GM21723 (cell line): ENCODE data around the gene WSB1.
"Not testable (repeated sequence)": the region's sequence is repeated elsewhere in the genome, so short reads cannot be mapped to it uniquely, and the experiment has no call there.

Experiments
- ATAC-seq: cut with Tn5 transposase; IDR thresholded peaks from one replicate; pipeline ENCODE4 v1.9.1; 2021; ENCODE audit warnings: mild to moderate bottlenecking, moderate library complexity; ENCODE audit not compliant: unreplicated experiment

WSB1 gene

DNA sequence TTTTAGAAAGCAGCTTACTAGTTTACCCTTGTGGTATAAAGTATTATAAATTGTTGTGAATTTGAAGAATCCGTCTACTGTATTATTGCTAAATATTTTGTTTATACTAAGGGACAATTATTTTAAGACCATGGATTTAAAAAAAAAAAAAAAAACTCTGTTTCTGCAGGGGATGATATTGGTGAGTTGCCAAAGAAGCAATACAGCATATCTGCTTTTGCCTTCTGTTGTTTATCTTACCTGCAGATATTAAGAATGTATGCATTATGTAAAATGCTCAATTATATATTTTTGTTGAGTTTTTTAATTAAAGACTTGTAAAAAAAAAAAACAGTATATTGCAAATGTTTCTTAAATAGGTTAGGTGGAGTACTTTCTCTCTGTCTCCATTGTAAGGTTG lies 19.4 kb downstream of the WSB1 start:
- ATAC-seq, result no peak

GRCh38 chr17:27315322-27315721 lies 21.4 kb downstream of the WSB1 start:
- no peak for ATAC-seq

DNA sequence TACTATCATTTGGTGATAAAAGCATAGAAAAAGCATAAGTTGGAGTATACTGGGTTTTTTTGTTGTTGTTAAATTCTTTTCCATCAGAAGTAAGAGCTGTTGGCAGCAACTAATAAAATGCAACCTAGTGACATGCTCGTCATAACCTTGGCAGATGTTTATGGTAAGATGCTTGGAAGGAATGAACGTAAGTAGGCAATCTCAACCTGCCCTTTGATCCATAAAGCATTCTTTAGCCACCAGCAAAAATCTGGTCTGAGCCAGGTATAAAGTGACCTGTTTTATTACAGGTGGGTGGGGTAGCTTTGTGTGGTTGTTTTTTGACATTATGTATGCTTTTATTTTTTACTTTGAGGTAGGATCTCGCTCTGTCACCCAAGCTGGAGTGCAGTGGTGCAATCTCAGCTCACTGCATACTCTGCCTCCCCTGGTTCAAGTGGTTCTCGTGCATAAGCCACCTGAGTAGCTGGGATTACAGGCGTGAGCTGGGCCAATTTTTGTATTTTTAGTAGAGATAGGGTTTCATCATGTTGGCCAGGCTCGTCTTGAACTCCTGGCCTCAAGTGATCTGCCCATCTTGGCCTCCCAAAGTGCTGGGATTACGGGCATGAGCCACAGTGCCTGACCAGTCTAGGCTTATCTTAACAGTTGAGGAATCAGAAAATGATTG lies 22.0 kb downstream of the WSB1 start:
- ATAC-seq, result no peak

DNA sequence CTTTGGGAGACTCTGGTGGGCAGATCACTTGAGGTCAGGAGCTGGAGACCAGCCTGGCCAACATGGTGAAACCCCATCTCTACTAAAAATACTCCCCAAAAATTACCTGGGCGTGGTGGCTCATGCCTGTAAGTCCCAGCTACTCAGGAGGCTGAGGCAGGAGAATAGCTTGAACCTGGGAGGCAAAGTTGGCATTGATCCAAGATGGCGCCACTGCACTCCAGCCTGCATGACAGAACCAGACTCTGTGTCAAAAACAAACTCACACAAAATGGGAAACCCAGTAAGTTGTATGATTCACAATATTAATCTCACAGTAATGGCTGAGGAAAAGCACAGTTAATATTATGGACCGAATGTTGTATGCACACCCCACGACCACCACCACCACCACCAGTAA lies 24.3 kb downstream of the WSB1 start:
- no peak for ATAC-seq

DNA sequence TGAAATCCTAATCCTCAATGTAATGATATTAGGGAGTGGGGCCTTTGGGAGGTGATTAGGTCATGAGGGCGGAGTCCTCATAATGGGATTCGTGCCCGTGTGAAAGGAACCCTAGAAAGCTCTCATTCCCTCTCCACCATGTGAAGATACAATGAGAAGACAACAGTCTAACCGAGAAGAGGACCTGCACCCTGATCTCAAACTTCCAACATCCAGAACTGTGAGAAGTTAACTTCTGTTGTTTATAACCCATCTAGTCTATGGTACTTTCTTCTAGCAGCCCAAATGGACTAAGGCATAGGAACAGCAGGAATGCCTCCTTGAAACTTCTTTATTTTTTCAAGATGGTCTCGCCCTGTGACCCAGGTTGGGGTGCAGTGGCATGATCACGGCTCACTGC lies 24.7 kb downstream of the WSB1 start:
- no peak for ATAC-seq

DNA sequence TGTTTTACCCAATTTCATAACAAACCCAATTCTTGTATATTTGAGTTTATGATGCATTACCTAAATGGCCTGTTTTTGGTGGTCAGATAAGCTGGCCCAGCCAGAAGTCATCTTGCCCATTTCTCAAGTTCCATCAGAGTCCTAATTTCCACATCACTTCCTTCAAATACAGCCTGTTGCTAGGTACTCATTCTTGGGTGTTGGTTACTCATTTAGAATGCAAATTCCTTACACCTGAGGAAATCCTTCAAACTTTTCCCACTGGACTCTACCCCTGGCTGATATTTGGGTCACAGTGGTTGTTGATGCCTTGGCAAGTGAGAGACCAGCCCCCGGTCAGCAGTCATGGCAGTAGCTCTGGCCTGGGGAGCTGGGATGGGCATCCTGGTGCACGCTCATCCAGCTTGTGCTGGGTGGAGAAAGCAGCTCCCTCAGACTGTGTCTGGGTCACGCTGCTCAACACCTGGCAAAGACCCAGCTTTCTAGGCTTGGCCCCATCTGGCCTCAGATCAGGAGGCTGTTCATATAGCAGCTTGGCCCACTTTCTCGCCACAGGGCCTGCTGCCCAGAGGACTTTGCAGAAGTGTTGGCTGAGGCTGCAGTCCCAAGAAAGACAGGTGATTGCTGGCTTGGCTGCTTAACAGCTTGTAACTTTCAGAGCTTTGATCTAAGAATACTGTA lies 25.8 kb downstream of the WSB1 start:
- no peak for ATAC-seq

DNA sequence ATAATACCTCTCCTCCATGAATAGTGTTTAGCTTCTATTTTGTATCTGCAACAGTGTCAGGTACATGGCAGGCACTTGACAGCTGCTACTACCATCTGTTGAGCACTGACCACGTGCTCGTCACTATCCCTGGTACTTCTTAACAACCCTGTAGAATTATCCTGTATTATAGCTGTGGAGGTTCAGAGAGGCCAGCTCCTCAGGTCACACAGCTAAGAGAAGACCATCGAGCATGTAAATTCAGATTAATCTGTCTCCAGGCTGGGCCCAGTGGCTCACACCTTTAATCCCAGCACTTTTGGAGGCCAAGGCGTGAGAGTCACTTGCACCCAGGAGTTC lies 26.3 kb downstream of the WSB1 start:
- no peak for ATAC-seq

DNA sequence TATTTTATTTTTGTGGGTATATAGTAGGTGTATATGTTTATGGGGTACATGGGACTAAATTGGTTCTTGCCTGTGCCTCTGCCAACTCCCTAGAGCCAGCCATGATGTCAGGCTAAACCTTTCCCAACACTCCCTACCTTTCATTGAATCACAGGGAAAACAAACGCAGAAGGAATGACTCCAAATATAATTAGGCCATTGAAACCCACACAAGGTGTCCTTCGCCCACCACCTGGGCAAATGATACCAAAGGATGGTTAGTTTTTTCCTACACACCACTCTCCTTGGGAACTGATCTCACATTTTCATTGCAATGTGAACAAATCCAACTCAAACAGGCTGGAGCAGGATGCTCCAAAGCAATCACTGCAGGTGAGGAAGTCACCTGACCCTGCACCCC lies 27.5 kb downstream of the WSB1 start:
- ATAC-seq, result no peak

GRCh38 chr17:27322026-27322425 lies 28.1 kb downstream of the WSB1 start:
- no peak for ATAC-seq

DNA sequence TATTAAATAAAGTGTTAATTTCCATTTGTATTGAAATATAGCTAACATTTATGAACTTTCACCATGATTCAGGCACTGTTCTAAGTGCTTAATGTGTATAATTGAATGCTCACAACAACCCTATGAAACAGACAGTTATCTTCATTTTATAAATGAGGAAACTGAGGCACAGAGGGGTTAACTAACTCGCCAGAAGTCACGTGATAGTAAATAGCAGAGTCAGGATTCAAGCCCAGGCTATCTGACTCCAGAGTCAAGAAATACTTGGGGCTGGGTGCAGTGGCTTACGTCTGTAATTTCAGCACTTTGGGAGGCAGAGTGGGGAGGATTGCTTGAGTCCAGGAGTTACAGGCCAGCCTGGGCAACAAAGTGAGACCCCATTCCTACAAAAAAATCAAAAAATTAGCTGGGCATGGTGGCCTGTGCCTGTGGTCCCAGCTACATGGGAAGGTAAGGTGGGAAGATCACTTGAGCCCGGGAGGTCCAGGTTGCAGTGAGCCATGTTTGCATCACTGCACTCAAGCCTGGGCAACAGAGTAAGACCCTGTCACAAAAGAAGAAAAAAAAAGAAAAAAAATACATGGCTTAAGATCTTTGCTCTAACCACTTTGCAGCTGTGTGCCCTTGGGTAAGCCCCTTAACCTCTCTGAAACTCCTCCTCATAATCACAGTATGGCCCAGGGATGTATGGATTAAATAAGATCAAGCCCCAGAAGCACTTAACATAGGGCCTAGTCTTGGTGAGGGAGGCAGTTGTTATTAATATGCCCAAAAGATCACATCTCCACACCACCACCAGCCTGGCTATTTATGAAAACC lies 29.0 kb downstream of the WSB1 start:
- ATAC-seq, result no peak

DNA sequence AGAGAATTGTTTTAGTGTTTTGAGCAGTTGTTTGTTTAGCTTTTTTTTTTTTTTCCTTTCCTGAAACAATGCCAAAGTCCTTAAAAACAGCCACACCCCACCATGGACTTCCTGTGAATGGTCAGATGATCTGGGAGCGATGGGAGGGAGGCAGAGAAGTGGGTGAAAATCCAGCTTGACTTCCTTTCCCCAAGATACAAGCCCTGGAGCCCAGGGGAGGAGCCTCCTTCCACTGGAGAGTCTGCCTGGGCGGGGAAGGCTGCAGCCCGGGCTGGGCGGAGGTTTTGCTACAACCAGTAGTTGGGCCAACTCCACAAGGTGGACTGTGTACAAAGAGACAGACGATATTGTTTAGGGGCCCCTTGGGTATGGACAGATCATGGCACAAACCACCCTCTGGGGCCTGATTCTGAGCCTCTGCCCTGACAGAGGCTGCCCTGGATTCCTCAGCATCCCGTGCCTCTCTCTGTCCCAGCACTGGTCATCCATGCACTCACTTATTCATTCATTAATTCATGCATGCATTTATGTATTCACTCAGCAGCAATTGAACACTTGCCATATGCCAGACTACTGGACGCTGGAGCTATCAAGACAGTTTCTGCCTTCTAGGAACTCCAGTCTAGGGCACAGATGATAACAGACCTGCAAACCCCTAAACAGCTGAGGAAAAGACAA lies 29.8 kb downstream of the WSB1 start:
- ATAC-seq, result no peak

GRCh38 chr17:27324771-27325339 lies 30.9 kb downstream of the WSB1 start:
- ATAC-seq, result no peak

DNA sequence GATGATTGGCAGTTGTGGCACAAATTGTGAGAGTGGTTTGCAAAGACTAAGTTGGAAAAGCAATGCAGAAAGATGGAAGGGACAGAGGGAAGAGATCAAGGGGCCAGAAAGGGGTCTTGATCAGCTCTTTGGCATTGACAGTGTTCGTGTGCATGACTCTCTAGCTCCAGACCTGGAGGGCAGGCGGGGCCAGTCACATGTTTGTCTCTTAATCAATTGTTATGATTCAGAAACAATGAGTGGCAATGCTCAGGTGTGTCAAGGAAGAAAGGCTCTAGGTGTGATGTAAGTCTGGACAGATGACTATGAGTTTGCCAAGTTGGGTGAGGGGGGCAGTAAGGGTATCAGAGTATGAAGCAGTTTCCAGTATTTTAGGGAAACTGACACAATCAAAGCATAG lies 32.1 kb downstream of the WSB1 start:
- no peak for ATAC-seq

DNA sequence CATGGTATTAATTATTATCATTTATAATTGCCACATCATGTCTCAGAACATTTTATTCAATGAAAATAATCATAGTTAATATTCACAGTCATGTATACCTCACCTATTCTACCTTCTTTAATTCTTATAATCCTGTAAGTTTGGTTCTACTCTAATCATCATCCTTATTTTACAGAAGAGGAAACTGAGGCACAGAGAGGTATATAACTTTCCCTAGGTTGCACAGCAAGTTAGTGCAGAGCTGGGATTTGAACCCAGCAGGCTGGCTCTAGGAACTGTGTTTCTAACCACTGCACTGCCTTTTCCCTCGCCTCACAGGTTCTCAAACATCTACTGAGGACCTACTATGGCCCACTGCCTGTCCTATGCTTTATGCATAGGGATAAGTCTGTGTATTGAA lies 32.7 kb downstream of the WSB1 start:
- ATAC-seq, result no peak

- no peak for ATAC-seq
These were observed 33.5 kb downstream of the WSB1 start for GRCh38 chr17:27327397-27327796.

- no peak for ATAC-seq
These were observed 34.0 kb downstream of the WSB1 start for GRCh38 chr17:27327871-27328270.

GRCh38 chr17:27328686-27329085 lies 34.8 kb downstream of the WSB1 start:
- ATAC-seq, result not testable (repeated sequence)

- ATAC-seq, result no peak
These were observed 35.4 kb downstream of the WSB1 start for GRCh38 chr17:27329146-27329805.

GRCh38 chr17:27332047-27332393 lies 38.1 kb downstream of the WSB1 start:
- ATAC-seq, result no peak

- peak; percentile 88 for ATAC-seq
These were observed 38.8 kb downstream of the WSB1 start for GRCh38 chr17:27332485-27333409.
